Cardiac muscle cell (in vitro differentiated cells and primary cell): ENCODE data around the gene WDFY4. TPM values are rescaled to one million over a fixed set of nuclear protein-coding genes. Genes with fewer than 3 reads are reported as not detected.

Experiments used
- DNase-seq, 2 donors: peaks; one replicate each; pipeline versions ENCODE4 v3.0.0 to v3.0.0-alpha.2; 2010 to 2017; ENCODE audit warnings: low read depth in 1 of 2, low spot score in 1 of 2
- H3K27ac ChIP-seq: fragments of 200-600 bp; sonication (generic); 2 replicates; pipeline ENCODE4 v1.5.1; 2016
- H3K27me3 ChIP-seq: fragments of 200-600 bp; sonication (generic); 2 replicates; pipeline ENCODE4 v1.6.0; 2016; ENCODE audit warnings: control low read depth
- H3K36me3 ChIP-seq: fragments of 200-600 bp; sonication (generic); 2 replicates; pipeline ENCODE4 v1.5.1; 2016; ENCODE audit warnings: control low read depth
- H3K4me1 ChIP-seq: fragments of 200-600 bp; sonication (generic); 2 replicates; pipeline ENCODE4 v1.8.1; 2017; ENCODE audit warnings: low read depth, mild to moderate bottlenecking, mixed run types
- H3K4me3 ChIP-seq: fragments of 200-600 bp; sonication (generic); 2 replicates; pipeline ENCODE4 v1.5.1; 2016; ENCODE audit warnings: mild to moderate bottlenecking
- H3K9me3 ChIP-seq: fragments of 200-600 bp; sonication (generic); 2 replicates; pipeline ENCODE4 v1.5.1; 2017; ENCODE audit warnings: low read depth, mild to moderate bottlenecking, control low read depth
- CTCF ChIP-seq: IDR thresholded peaks from 2 replicates; pipeline ENCODE4 v1.5.1; 2012; ENCODE audit warnings: low read depth, mild to moderate bottlenecking, low read length
- polyA plus RNA-seq: library from polyadenylated mRNA; unstranded; fragments of >200 nt; fragmentation: Nextera tagmentation; extraction: Ambion mirVana; gene quantifications from 2 replicates; pipeline ENCODE4 v1.2.1, GENCODE V29; 2016
- total RNA-seq: library from RNA; depleted of rRNA; stranded (reverse); fragments of >200 nt; gene quantifications from 2 replicates; pipeline ENCODE4 v1.2.3, GENCODE V29; 2016

Gene WDFY4
- total and polyA plus RNA-seq, 2 experiments from 2014 or later: not detected

GRCh38 chr10:49015700-49016099 lies 331.0 kb downstream of the WDFY4 start:
- TF ChIP-seq CTCF: no peak
- no peak overlapping the region for H3K4me3 ChIP-seq
- H3K27me3 ChIP-seq: no peaks in the 10 kb centered on the region
- no peaks in the 10 kb centered on the region for H3K4me1 ChIP-seq
- H3K9me3 ChIP-seq: no peaks in the 10 kb centered on the region
- no peaks in the 10 kb centered on the region for H3K36me3 ChIP-seq
- H3K27ac ChIP-seq: no peak overlapping the region
- no peak for DNase-seq

- no peaks in the 10 kb centered on the region for H3K27me3 ChIP-seq
- no peak for DNase-seq
- no peak overlapping the region for H3K4me3 ChIP-seq
- no peak overlapping the region for H3K27ac ChIP-seq
- no peak for TF ChIP-seq CTCF
- H3K4me1 ChIP-seq: no peaks in the 10 kb centered on the region
- no peaks in the 10 kb centered on the region for H3K36me3 ChIP-seq
- H3K9me3 ChIP-seq: no peaks in the 10 kb centered on the region
Measured at GRCh38 chr10:49021685-49022084, 337.0 kb downstream of the WDFY4 start.

GRCh38 chr10:49023071-49023470 lies 338.4 kb downstream of the WDFY4 start:
- H3K27ac ChIP-seq: no peak overlapping the region
- no peak for DNase-seq
- H3K4me3 ChIP-seq: no peak overlapping the region
- H3K27me3 ChIP-seq: no peaks in the 10 kb centered on the region
- no peaks in the 10 kb centered on the region for H3K9me3 ChIP-seq
- no peaks in the 10 kb centered on the region for H3K36me3 ChIP-seq
- no peak for TF ChIP-seq CTCF
- H3K4me1 ChIP-seq: no peaks in the 10 kb centered on the region

GRCh38 chr10:49023752-49024151 lies 339.1 kb downstream of the WDFY4 start:
- H3K9me3 ChIP-seq: no peaks in the 10 kb centered on the region
- DNase-seq: peak in 1 of 2 donors; percentile 65
- no peaks in the 10 kb centered on the region for H3K4me1 ChIP-seq
- H3K36me3 ChIP-seq: no peaks in the 10 kb centered on the region
- H3K27me3 ChIP-seq: no peaks in the 10 kb centered on the region
- no peak overlapping the region for H3K4me3 ChIP-seq
- no peak for TF ChIP-seq CTCF
- no peak overlapping the region for H3K27ac ChIP-seq

- Histone ChIP-seq H3K27me3 (no peaks in the 10 kb centered on the region), H3K27ac (no peak overlapping the region), H3K9me3 (no peaks in the 10 kb centered on the region), H3K36me3 (no peaks in the 10 kb centered on the region), H3K4me3 (no peak overlapping the region), H3K4me1 (no peaks in the 10 kb centered on the region)
- TF ChIP-seq CTCF: no peak
- DNase-seq: no peak
Measured at GRCh38 chr10:49024484-49024883, 339.8 kb downstream of the WDFY4 start.

- Histone ChIP-seq H3K4me1 (no peaks in the 10 kb centered on the region), H3K27me3 (no peaks in the 10 kb centered on the region), H3K4me3 (no peak overlapping the region), H3K27ac (no peak overlapping the region), H3K9me3 (no peaks in the 10 kb centered on the region), H3K36me3 (no peaks in the 10 kb centered on the region)
- no peak for DNase-seq
- TF ChIP-seq CTCF: no peak
Measured at GRCh38 chr10:49025347-49025983, 340.8 kb downstream of the WDFY4 start.
